GM19193 (cell line): ENCODE data around the gene CMTM6.

Experiments
- POLR2A ChIP-seq: IDR thresholded peaks from 4 replicates; pipeline ENCODE4 v1.6.1; 2011; ENCODE audit not compliant: insufficient read depth, insufficient read length; ENCODE audit errors: extremely low read depth

CMTM6 gene

DNA sequence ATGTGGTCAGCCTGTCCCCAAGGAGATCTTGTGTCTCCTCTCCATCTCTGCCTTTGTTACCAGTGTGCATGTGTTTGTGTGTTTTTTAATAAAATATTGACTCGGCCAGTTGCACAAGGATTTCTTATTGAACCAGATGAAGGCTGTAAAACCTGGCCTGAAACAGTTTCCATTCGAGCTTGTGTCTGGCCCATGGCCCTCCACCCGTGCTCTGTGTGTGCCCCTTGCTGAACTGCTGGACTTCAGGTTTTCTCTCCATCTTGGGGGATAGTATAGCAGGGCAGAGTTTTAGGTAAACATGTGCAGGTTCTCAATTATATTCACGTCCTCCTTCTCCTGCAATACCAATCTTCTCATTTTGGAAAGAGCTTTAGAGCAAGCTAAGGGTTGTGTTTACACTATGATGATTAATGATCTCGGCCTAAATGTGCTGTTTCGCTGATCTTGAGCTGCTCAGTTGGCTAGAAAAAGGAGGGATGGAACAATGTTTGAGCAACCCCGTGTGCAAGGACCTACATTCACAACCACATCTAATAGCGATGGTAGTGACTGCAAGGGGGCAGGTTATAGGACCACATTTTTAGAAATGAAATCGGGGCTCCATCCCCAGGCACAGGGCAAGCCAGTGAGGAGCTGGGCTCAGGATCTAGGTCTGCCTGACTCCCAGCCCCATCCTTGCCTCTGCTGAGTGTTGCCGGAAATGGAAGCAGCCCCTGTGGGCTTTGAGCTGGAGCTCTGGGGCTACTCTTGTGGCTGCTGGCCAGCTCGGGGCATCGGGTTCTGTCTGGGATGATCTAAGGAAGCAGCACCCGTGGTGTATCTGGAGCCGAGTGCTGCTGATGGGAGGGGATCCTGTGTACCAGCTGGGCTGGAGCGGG lies 47.7 kb downstream of the CMTM6 start:
- no peak for TF ChIP-seq POLR2A

DNA sequence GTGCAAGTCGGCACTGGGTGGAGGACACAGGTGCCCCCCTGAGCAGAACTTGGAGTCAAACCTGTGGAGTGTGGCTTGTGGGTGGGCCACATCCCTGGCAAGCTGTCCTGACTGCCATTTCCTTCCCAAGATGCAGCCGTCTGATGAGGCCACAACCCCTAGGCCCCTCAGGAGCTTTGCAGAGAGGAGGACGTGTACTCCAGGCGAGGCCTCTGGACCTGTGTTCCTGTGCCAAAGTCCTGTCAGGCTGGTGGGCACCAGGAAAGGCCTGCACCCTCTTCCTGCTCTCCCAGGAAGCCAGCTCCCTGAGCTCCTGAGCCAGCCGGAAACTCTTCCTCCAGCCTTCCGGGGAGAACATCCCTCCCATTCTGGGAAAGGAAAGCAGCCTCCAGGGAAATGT lies 48.5 kb downstream of the CMTM6 start:
- no peak for TF ChIP-seq POLR2A

DNA sequence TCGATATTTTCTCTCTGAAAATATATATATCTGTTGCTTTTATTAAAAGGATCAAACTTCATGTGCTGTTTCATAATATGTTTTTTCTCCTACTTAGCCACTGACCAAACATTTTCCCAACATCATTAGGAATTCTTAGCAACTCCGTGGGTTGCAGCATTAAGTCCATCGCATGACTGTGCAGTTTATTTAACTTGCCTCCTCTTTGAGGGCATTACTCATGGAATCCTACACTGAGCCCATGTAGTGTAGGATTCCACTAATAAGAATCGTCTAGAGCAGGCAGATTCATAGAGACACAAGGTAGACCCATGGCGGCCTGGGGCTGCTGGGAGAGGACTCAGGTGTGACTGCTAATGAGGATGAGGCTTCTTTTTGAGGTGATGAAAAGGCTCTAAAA lies 49.3 kb downstream of the CMTM6 start:
- no peak for TF ChIP-seq POLR2A

DNA sequence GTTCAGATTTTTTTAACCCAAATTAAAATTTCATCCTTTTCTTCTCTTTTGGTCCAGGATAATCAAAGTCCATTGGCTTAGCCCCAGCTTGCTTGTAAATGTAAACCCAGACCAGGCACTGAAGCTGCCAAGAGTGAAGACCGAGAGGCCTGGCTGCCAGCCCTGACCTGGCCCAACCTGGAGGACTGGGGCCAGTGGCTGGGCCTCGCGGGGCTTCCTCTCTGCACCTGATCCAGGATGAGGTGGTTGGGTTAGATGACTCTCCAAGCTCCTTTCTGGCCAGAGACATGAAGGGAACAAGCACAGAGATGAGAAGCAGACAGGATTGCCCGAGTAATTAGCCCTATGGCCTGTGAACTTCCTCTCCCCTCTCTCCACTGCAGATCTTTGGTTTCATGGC lies 50.6 kb downstream of the CMTM6 start:
- no peak for TF ChIP-seq POLR2A

- TF ChIP-seq POLR2A, result no peak
Observed at GRCh38 chr3:32450992-32451659, 51.5 kb downstream of the CMTM6 start.

GRCh38 chr3:32450426-32450825 lies 52.2 kb downstream of the CMTM6 start:
- TF ChIP-seq POLR2A, result no peak

DNA sequence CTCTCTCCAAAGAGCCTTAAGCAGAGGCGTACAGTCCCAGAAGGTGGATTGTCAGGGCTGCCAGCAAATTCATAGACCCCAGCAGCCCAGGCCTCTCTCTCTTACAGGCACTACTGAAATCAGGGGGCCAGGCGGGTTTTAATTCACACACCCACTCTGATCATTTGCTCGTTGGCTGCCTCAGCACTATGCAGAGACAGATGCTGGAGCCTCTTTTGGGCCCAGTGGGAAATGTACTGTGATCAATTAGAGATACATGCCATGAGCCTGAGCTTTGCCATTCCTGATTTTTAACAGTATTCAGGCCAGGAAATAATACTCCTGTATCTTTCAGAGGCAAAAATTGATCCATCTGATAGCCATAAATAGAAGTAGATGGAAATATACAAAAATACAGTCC lies 53.0 kb downstream of the CMTM6 start:
- TF ChIP-seq POLR2A, result no peak

DNA sequence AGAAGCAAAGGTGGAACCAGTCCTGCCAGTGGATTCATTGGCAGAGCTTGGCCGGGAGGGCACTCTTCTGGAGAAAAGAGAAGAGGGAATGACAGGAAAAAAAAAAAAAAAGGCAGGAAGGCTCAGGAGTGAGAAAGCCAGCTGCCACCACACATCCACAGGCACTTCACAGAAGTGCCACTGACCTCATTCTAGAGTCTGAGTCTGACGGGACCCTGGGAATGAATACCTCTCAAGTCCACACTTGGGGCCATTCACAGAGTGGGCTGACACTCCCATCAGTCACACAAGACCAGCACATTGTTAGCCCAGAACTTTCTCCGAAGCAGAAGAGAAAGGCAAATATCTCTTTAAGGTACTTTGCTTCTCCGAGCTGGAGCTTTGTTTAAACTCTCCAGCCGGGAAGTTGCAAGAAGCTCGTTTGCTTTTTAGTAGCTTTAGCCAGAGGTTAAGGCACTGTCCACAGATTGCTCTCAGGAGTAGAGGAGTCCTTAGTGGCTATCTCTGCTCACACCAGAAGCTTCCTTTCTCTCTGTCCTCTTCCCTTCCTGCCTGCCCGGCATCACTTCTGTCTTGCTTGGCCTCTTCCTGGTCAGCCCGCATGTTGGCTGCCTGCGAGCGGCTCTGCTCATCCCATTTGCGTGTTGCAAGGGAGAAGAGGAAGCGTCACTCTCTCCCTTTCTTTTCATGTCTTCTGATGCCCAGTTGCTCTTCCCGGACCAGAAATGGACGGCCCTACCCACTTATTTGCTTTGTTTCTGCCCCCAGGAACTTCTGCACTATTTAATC lies 53.8 kb downstream of the CMTM6 start:
- no peak for TF ChIP-seq POLR2A

GRCh38 chr3:32447865-32448400 lies 54.7 kb downstream of the CMTM6 start:
- TF ChIP-seq POLR2A, result no peak

- no peak for TF ChIP-seq POLR2A
Observed at GRCh38 chr3:32443478-32443877, 59.2 kb downstream of the CMTM6 start.

GRCh38 chr3:32442766-32443165 lies 59.9 kb downstream of the CMTM6 start:
- no peak for TF ChIP-seq POLR2A

DNA sequence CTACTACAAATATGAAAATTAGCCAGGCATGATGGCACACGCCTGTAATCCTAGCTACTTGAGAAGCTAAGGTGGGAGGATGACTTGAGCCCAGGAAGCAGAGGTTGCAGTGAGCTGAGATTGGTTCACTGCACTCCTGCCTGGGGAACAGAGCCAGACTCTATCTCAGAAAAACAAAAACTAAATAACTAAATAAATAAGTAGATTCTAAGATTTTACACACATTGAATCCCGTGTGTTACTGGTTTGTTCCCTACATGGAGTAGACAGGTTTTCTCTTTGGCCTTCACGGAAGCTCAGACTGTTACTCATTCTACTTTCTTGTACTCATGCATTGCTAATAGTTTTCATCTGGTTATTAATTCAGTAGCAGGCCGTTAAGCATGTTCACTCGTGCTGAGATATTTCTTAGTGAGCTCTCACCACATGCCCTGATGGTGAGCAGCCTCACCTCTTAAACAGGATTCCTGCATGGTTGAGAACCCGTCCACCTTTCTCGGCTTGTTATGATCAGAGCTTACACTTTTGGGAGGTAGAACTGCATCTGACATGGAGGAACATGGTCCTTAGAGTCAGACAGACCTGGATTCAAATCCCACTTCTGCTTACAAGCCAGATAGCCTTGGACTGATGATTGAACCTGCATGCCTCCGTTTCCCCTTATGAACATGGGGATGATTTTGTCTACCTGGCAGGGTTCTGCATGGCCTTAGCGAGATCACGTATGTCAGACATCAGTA lies 61.9 kb downstream of the CMTM6 start:
- no peak for TF ChIP-seq POLR2A

GRCh38 chr3:32438596-32439344 lies 63.9 kb downstream of the CMTM6 start:
- TF ChIP-seq POLR2A, result no peak

DNA sequence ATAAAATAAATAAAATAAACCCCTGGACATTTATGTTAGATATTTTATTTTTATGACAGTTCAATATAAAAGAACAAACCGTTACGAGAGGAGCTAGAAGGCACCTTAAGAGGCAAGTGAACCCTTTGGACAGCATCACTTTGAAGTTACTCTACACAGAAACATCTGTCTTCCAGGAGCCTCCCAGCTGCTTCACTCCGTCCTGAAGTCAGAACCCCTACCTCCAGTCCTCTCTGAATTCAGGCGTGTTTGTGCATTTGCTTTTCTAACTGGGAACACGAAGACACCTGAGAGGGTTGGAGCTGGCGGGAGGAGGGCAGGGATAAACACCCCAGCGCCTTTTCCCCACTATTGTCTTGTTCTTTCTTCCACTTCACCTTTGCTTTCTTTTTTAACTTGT lies 64.8 kb downstream of the CMTM6 start:
- no peak for TF ChIP-seq POLR2A
